ENCODE data around the gene CCDC122.

DNA sequence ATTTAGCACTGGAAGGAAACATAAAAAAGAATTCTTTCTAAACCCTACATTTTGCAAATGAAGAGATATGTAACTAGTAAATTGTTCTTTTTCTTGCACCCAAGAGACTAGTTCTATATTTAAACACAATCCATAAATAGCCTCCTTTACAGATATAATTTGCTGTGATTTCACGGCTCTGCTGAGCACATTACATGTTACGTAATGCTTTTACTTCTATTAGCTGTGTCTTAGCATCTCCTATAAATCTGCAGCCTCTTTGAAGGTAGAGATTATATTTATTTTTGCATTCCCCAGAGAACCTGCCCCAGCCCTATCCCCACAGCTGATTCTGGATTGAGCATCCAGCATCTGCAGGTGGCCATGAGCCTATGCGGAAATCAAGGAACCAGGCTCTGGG, 32.3 kb upstream of the CCDC122 start:
- TF ChIP-seq CREB1 (IDR thresholded peaks at IDR 0.05; ENCODE audit: low read depth), result no peak
- TF ChIP-seq RAD21 (IDR thresholded peaks at IDR 0.05; ENCODE audit: low read depth), result no peak
- no peak for TF ChIP-seq YY1 (IDR thresholded peaks at IDR 0.05; ENCODE audit: low read depth)
- no peak for TF ChIP-seq TEAD4 (IDR thresholded peaks at IDR 0.05)
- TF ChIP-seq, protein P1, sequence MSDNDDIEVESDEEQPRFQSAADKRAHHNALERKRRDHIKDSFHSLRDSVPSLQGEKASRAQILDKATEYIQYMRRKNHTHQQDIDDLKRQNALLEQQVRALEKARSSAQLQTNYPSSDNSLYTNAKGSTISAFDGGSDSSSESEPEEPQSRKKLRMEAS (IDR thresholded peaks at IDR 0.05), result no peak
- TF ChIP-seq CEBPB (IDR thresholded peaks at IDR 0.05), result no peak
- no peak for TF ChIP-seq EP300 (IDR thresholded peaks at IDR 0.05; ENCODE audit: borderline replicate concordance)
- no peak for TF ChIP-seq NFIC (IDR thresholded peaks at IDR 0.05)
- TF ChIP-seq REST (IDR thresholded peaks at IDR 0.05; ENCODE audit: low read depth), result no peak
- no peak for TF ChIP-seq TAF1 (IDR thresholded peaks at IDR 0.05; ENCODE audit: low read depth)
- TF ChIP-seq FOXM1 (IDR thresholded peaks at IDR 0.05; ENCODE audit: borderline replicate concordance, low read depth), result no peak
